HG03064 (cell line): ENCODE measurements around the gene KIF1B.
A peak's percentile ranks its signal among the peaks of the same experiment; 100 is the strongest.
"Not testable (repeated sequence)": the region's sequence is repeated elsewhere in the genome, so short reads cannot be mapped to it uniquely, and the experiment has no call there.

Source experiments
- ATAC-seq: cut with Tn5 transposase; IDR thresholded peaks from one replicate; pipeline ENCODE4 v1.9.1; 2021; ENCODE audit warnings: low read depth; ENCODE audit not compliant: unreplicated experiment

Gene KIF1B

GRCh38 chr1:10193288-10193687, 17.1 kb upstream of the KIF1B start:
- ATAC-seq, result no peak

- no peak for ATAC-seq
These were observed 14.8 kb upstream of the KIF1B start for GRCh38 chr1:10195570-10195969.

GRCh38 chr1:10196976-10197375, 13.4 kb upstream of the KIF1B start:
- no peak for ATAC-seq

GRCh38 chr1:10200620-10201019, 9.8 kb upstream of the KIF1B start:
- no peak for ATAC-seq

- ATAC-seq, result no peak
These were observed 6.2 kb upstream of the KIF1B start for GRCh38 chr1:10204003-10204642.

GRCh38 chr1:10205206-10205605, 5.2 kb upstream of the KIF1B start:
- not testable (repeated sequence) for ATAC-seq

GRCh38 chr1:10207810-10208209, 2.6 kb upstream of the KIF1B start:
- ATAC-seq, result no peak

GRCh38 chr1:10208537-10208936, 1.8 kb upstream of the KIF1B start:
- ATAC-seq, result no peak

- no peak for ATAC-seq
These were observed 823 bp upstream of the KIF1B start for GRCh38 chr1:10209590-10209904.

- peak; percentile 20 for ATAC-seq
These were observed 753 bp downstream of the KIF1B start for GRCh38 chr1:10210841-10211804.

- ATAC-seq, result no peak
These were observed 1.5 kb downstream of the KIF1B start for GRCh38 chr1:10211805-10212410.

GRCh38 chr1:10212476-10212875, 2.1 kb downstream of the KIF1B start:
- ATAC-seq, result no peak

GRCh38 chr1:10213186-10213705, 2.9 kb downstream of the KIF1B start:
- no peak for ATAC-seq

GRCh38 chr1:10216090-10216749, 5.8 kb downstream of the KIF1B start:
- ATAC-seq, result no peak

GRCh38 chr1:10217748-10218441, 7.5 kb downstream of the KIF1B start:
- no peak for ATAC-seq

- ATAC-seq, result no peak
These were observed 9.8 kb downstream of the KIF1B start for GRCh38 chr1:10220200-10220599.

- not testable (repeated sequence) for ATAC-seq
These were observed 10.3 kb downstream of the KIF1B start for GRCh38 chr1:10220657-10221056.

- ATAC-seq, result no peak
These were observed 15.2 kb downstream of the KIF1B start for GRCh38 chr1:10225573-10225972.

- no peak for ATAC-seq
These were observed 18.2 kb downstream of the KIF1B start for GRCh38 chr1:10228528-10228927.

- ATAC-seq, result no peak
These were observed 19.5 kb downstream of the KIF1B start for GRCh38 chr1:10229903-10230302.
